Mesothelial cell of epicardium (in vitro differentiated cells): ENCODE data around the gene NAALADL2. TPM values are rescaled to one million over a fixed set of nuclear protein-coding genes. Genes with fewer than 3 reads are reported as not detected.

Experiments used
- DNase-seq, 2 experiments: peaks; one replicate each; pipeline ENCODE4 v3.0.0; 2021; ENCODE audit warnings: low spot score in 2 of 2; ENCODE audit not compliant: unreplicated experiment in 2 of 2
- H3K27ac Mint-ChIP-seq: 2 replicates; pipeline ENCODE4 v1.8.0; 2021; ENCODE audit warnings: mixed read lengths
- H3K27me3 Mint-ChIP-seq: 2 replicates; pipeline ENCODE4 v1.8.0; 2021; ENCODE audit warnings: low read depth, mixed read lengths
- H3K36me3 Mint-ChIP-seq: 2 replicates; pipeline ENCODE4 v1.8.0; 2021; ENCODE audit warnings: mixed read lengths
- H3K4me1 Mint-ChIP-seq: 2 replicates; pipeline ENCODE4 v1.8.0; 2021; ENCODE audit warnings: mixed read lengths
- H3K4me3 Mint-ChIP-seq: 2 replicates; pipeline ENCODE4 v1.8.0; 2021; ENCODE audit warnings: mild to moderate bottlenecking, moderate library complexity, mixed read lengths
- H3K9me3 Mint-ChIP-seq: 2 replicates; pipeline ENCODE4 v1.8.0; 2021; ENCODE audit warnings: mixed read lengths
- total RNA-seq: library from RNA; stranded (reverse); gene quantifications from 3 replicates; pipeline ENCODE4 v1.2.1, GENCODE V29; 2021
- TF ChIP-seq, protein P1 (sequence below): fragments of 200-600 bp; sonication (generic); IDR thresholded peaks from one replicate; pipeline ENCODE4 v1.5.0; 2021; ENCODE audit warnings: antibody characterized with exemption; ENCODE audit not compliant: unreplicated experiment

NAALADL2 gene
- total RNA-seq, 1 donor from 2014 or later: 27.9 TPM

DNA sequence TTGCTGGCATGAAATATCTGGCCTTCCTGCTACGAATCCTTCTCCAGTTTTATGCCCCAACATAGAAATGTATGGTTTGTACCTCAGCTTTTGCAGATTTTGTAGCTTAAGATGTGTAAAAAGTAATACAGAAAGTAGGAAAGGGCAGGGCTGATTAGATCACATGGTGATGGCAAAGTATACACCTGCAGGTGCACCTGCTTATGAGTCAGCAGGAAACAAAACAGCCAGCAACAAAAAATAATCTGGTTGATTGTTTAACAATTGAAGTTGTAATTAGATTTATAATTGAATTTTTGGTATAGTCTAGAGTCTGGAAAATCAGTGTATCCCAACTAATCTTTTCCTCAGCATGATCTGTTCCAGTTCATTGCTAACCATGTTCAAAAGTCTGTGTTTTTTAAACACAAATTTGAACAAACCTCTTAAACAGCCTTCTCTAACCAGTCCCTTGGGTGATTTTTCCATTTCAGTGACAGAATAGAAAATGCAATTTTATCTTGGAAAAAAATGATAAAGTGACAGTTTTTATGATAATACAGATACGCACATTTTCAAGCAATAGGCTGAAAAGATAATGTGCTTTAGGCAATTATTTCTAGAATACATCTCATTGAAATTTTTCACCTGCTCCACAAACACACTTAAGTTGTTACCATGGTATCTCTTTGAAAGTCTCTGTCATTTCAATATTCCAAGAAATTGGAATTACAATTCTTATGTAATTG is 477.4 kb downstream of the NAALADL2 start:
- Mint-ChIP-seq H3K4me3 (no peak overlapping the region), H3K9me3 (peaks cover 18% of the 10 kb centered on the region), H3K27me3 (no peaks in the 10 kb centered on the region), H3K27ac (no peak overlapping the region), H3K4me1 (peaks cover 10% of the 10 kb centered on the region), H3K36me3 (peaks cover 4% of the 10 kb centered on the region)
- TF ChIP-seq, protein P1, sequence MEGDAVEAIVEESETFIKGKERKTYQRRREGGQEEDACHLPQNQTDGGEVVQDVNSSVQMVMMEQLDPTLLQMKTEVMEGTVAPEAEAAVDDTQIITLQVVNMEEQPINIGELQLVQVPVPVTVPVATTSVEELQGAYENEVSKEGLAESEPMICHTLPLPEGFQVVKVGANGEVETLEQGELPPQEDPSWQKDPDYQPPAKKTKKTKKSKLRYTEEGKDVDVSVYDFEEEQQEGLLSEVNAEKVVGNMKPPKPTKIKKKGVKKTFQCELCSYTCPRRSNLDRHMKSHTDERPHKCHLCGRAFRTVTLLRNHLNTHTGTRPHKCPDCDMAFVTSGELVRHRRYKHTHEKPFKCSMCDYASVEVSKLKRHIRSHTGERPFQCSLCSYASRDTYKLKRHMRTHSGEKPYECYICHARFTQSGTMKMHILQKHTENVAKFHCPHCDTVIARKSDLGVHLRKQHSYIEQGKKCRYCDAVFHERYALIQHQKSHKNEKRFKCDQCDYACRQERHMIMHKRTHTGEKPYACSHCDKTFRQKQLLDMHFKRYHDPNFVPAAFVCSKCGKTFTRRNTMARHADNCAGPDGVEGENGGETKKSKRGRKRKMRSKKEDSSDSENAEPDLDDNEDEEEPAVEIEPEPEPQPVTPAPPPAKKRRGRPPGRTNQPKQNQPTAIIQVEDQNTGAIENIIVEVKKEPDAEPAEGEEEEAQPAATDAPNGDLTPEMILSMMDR: no peak
- no peak for DNase-seq

DNA sequence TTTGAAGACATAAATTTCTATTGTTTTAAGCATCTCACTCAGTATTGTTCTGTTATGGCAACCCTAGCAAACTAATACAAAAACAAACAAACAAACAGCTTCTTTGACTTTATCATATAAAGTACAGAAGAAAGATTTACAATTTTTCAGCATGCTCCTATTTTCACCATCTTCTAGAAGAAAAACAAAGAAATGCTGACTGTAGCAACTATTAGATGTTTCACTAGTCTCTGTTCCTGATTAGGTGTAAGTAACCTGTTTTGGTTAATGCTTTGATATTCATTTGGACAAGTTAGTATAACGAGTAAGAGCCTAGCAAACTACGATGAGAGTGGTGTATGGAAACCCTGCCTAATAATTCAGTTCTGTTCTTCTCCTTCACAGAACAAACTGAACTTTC is 478.5 kb downstream of the NAALADL2 start:
- Mint-ChIP-seq H3K36me3 (peaks cover 2% of the 10 kb centered on the region), H3K4me3 (no peak overlapping the region), H3K9me3 (peaks cover 9% of the 10 kb centered on the region), H3K27me3 (no peaks in the 10 kb centered on the region), H3K4me1 (peaks cover 17% of the 10 kb centered on the region), H3K27ac (no peak overlapping the region)
- no peak for DNase-seq
- TF ChIP-seq, protein P1: no peak

DNA sequence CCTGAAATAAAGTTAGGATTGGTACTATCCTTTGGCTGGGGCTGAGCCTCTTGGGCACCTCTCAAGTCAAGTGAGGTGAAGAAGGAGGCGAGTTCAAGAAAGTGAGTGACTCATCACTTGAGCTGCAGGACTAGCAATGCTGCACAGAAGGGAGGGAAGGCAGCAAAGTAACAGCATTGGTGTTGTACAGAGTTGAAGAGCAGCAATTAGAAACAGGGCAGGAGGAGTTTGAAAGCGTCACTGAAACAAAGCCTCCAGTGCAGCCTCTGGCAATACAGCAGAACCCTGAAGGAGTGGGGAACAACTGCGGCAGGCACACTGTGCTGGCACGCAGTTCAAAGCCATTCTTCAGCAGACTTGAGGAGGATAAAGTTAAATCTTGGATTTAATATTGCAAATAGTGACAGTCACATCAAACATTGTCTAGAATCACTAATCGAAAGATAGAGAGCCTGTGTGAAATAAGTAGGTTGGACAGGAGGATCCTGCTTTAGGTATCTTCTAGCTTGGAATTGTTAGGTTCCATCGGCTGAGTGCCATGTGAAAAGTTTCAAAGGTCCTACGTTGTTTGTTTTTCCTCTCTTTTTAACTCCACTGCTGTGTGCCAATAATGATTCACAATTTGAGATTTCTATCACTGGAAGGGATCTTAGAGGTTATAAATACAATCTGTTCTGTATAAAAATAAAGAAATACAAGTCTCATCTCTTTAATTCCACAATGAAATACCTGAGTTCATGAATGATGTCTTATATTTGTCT is 479.8 kb downstream of the NAALADL2 start:
- H3K36me3 Mint-ChIP-seq: peaks cover 1% of the 10 kb centered on the region
- no peak overlapping the region for H3K27ac Mint-ChIP-seq
- TF ChIP-seq, protein P1: no peak
- H3K4me1 Mint-ChIP-seq: peaks cover 19% of the 10 kb centered on the region
- H3K27me3 Mint-ChIP-seq: no peaks in the 10 kb centered on the region
- no peaks in the 10 kb centered on the region for H3K9me3 Mint-ChIP-seq
- no peak for DNase-seq
- H3K4me3 Mint-ChIP-seq: no peak overlapping the region

DNA sequence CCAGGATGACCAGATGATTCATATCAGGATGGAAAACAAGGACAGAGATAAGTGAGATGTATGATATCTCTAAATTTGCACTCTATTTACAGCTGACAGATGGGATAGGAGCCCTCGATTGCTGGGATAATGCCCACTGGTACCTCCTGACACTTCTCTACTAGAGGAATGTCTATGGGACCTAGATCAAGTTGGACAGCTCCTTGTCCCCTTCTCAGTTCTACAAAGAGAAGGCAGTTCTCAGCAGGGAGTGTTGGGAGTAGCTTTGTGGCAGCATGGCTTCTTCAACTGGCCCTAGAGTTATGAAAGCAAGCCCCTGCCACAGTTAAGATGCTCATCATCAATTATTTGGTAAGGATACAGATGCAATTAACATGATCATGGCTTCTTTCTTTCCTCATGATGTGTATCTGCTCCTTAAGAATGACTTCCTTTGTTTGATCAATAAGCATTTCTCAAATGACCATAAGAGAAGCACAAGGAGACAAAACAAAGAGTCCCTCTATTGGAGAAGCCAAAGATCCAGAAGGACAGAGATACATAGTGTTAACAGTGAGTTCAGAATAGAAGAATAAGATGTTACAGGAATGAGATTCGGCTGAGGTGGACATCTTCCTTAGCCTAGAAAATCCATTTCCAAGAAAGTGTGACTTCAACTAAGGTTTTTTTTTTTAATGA is 481.3 kb downstream of the NAALADL2 start:
- Mint-ChIP-seq H3K4me3 (no peak overlapping the region), H3K9me3 (no peaks in the 10 kb centered on the region), H3K27me3 (no peaks in the 10 kb centered on the region), H3K27ac (no peak overlapping the region), H3K36me3 (peaks cover 1% of the 10 kb centered on the region), H3K4me1 (peaks cover 19% of the 10 kb centered on the region)
- TF ChIP-seq, protein P1: no peak
- DNase-seq: no peak

DNA sequence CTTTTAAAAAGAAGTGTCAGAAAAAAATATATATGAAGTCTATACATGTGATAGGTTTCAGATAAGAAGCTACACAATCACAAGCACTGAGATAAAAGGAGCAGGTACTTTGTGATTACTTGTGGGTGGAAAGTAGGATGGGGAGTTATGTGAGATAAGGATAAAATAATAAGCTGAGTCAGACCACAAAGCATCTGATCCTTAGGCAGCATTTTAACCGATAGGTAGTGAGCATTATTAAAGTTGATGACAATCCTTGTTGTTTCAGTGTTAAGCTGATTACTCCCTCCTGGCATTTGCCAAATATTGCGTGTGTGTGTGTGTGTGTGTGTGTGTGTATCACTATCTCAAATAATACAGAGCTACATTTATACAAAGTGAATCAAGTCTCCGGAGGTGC is 483.1 kb downstream of the NAALADL2 start:
- Mint-ChIP-seq H3K4me1 (peaks cover 14% of the 10 kb centered on the region), H3K27ac (no peak overlapping the region), H3K27me3 (no peaks in the 10 kb centered on the region), H3K9me3 (no peaks in the 10 kb centered on the region), H3K4me3 (no peak overlapping the region), H3K36me3 (peaks cover 1% of the 10 kb centered on the region)
- TF ChIP-seq, protein P1: no peak
- no peak for DNase-seq
